ENCODE results near the gene NUMB. TPM values are rescaled to one million over a fixed set of nuclear protein-coding genes. Genes with fewer than 3 reads are reported as not detected.

NUMB gene
- total RNA-seq, 1 experiment from 2014 or later: 42.0 TPM

DNA sequence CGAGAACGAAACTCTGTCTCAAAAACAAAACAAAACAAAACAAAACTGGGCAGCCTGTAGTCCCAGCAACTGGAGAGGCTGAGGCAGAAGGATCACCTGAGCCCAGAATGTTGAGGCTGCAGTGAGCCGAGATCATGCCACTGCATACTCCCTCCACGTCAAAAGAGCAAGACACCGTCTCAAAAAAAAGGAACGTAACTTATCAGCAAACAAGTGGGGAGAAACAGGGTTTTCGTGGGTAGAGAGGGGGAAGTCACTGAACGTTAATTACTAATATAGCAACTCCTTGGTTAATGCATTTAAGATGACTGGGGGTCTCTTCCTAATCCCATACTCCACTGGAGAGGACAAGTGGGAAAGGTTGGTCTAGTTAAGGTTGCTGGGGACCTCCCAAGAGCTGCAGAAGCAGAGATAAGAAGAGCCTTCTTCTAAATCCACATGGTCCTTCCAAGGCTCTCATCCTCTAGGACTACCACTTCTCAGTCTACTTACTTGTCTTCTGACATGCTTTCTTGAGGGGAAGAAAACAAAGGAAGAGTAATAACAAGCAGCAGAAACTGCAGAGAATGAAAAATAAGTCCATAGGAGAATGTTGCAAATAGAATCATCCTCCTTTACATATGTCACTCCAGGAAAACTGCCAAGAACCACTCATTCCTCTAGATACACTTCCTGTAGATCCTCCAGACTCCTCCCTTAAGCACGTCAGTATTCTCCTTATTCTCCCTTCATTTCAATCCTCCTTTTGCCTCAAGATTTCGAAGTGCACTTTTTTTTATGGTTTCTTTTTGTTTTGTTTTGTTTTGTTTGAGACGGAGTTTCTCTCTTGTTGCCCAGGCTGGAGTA, 5.8 kb downstream of the NUMB start:
- Mint-ChIP-seq H3K27ac (peak overlapping the region; percentile 26; the same call in 1 of the 2 replicates), H3K4me1 (peaks cover 16% of the 10 kb centered on the region), H3K36me3 (no peaks in the 10 kb centered on the region), H3K4me3 (no peak overlapping the region), H3K27me3 (ENCODE audit: low read depth) (no peaks in the 10 kb centered on the region), H3K9me3 (no peaks in the 10 kb centered on the region)
- ATAC-seq: no peak
- CTCF ChIA-PET: no interaction called here
- POLR2A ChIA-PET: interaction anchor here (0.6 kb wide), 1 partner anchor 464 kb away, joined by 6 read pairs; no protein-coding TSS in a partner anchor
- no peak for DNase-seq (ENCODE audit: low spot score)
- TF ChIP-seq ETV6 (CRISPR knock-in tag; IDR thresholded peaks at IDR 0.05) (no peak), NR2C2 (CRISPR knock-in tag; IDR thresholded peaks at IDR 0.05) (no peak), SMAD3 (CRISPR knock-in tag; IDR thresholded peaks at IDR 0.05; ENCODE audit: borderline replicate concordance) (no peak), CREB1 (CRISPR knock-in tag; IDR thresholded peaks at IDR 0.05) (no peak)
- TF ChIP-seq, protein P1, sequence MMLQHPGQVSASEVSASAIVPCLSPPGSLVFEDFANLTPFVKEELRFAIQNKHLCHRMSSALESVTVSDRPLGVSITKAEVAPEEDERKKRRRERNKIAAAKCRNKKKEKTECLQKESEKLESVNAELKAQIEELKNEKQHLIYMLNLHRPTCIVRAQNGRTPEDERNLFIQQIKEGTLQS (CRISPR knock-in tag; conservative IDR thresholded peaks at IDR 0.05): no peak

DNA sequence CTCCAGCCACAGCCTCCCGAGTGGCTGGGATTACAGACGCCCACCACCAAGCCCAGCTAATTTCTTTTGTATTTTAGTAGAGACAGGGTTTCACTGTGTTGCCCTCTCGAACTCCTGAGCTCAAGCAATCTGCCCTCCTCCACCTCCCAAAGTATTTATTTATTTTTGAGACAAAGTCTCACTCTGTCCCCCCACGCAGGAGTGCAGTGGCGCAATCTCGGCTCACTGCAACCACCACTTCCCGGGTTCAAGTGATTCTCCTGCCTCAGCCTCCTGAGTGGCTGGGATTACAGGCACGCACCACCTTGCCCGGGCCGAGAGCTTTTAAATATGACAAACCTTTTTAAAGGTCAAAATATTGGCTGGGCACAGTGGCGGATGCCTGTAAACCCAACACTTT, 14.6 kb downstream of the NUMB start:
- no peaks in the 10 kb centered on the region for H3K36me3 Mint-ChIP-seq
- ChIA-PET CTCF (interaction anchor here (1.2 kb wide), 1 partner anchor 148 kb away, joined by 4 read pairs; no protein-coding TSS in a partner anchor), POLR2A (no interaction called here)
- TF ChIP-seq NR3C1 (CRISPR knock-in tag; conservative IDR thresholded peaks at IDR 0.05; ENCODE audit: low read depth) (no peak), ATF1 (CRISPR knock-in tag; IDR thresholded peaks at IDR 0.05) (no peak)
- TF ChIP-seq, protein P2, sequence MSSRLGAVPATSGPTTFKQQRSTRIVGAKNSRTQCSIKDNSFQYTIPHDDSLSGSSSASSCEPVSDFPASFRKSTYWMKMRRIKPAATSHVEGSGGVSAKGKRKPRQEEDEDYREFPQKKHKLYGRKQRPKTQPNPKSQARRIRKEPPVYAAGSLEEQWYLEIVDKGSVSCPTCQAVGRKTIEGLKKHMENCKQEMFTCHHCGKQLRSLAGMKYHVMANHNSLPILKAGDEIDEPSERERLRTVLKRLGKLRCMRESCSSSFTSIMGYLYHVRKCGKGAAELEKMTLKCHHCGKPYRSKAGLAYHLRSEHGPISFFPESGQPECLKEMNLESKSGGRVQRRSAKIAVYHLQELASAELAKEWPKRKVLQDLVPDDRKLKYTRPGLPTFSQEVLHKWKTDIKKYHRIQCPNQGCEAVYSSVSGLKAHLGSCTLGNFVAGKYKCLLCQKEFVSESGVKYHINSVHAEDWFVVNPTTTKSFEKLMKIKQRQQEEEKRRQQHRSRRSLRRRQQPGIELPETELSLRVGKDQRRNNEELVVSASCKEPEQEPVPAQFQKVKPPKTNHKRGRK (CRISPR knock-in tag; IDR thresholded peaks at IDR 0.05; ENCODE audit: borderline replicate concordance): no peak
- no peak overlapping the region for H3K27ac Mint-ChIP-seq
- ATAC-seq (no peak), DNase-seq (ENCODE audit: low spot score) (no peak)
- H3K4me3 Mint-ChIP-seq: no peak overlapping the region
- no peaks in the 10 kb centered on the region for H3K4me1 Mint-ChIP-seq
- H3K9me3 Mint-ChIP-seq: no peaks in the 10 kb centered on the region
- H3K27me3 Mint-ChIP-seq (ENCODE audit: low read depth): no peaks in the 10 kb centered on the region

DNA sequence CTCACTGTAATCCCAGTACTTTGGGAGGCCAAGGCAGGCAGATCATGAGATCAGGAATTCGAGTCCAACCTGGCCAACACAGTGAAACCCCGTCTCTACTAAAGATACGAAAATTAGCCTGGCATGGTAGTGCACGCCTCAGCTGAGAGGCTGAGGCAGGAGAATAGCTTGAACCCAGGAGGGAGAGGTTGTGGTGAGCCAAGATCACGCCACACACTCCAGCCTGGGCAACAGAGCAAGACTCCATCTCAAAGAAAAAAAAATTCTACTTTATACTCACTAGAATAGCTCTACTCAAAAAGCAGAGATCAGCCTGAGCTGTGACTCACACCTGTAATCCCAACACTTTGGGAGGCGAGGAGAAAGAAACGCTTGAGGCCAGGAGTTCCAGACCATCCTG, 17.1 kb downstream of the NUMB start:
- DNase-seq (ENCODE audit: low spot score) (no peak), ATAC-seq (no peak)
- CTCF ChIA-PET: interaction anchor here (0.8 to 1.3 kb wide), 4 partner anchors 17 to 209 kb away, joined by 3 to 6 read pairs (median 4); partner anchors contain the start of gene NUMB
- no peak overlapping the region for H3K27ac Mint-ChIP-seq
- no peak overlapping the region for H3K4me3 Mint-ChIP-seq
- no peaks in the 10 kb centered on the region for H3K36me3 Mint-ChIP-seq
- peak; percentile 75; the same call in 1 of the 2 replicates for TF ChIP-seq ZNF121 (CRISPR knock-in tag; IDR thresholded peaks at IDR 0.05)
- TF ChIP-seq FOXP1 (CRISPR knock-in tag; IDR thresholded peaks at IDR 0.05; ENCODE audit: borderline replicate concordance): no peak
- H3K27me3 Mint-ChIP-seq (ENCODE audit: low read depth): no peaks in the 10 kb centered on the region
- POLR2A ChIA-PET: interaction anchor here (0.6 kb wide), 1 partner anchor 46 kb away, joined by 4 read pairs; no protein-coding TSS in a partner anchor
- H3K9me3 Mint-ChIP-seq: no peaks in the 10 kb centered on the region
- no peaks in the 10 kb centered on the region for H3K4me1 Mint-ChIP-seq

DNA sequence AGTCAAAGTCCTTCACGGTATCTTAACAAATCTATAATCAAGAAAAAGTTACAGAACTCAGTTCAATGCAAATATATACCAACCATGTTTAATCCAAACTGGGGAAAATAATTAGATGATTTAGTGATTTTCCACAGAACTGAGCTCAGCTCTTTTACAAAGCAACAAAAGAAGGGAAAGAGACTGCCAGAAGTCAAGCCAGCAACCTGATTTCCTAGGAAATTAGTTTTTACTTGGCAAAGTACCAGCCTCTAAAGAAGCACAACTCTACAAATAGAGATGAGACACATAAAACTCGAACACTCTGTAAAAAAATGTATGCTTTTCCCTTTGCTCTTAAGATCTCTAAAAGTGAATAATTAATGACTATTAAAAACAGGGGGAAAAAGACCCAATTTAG, 19.4 kb downstream of the NUMB start:
- H3K36me3 Mint-ChIP-seq: no peaks in the 10 kb centered on the region
- no peak for ATAC-seq

DNA sequence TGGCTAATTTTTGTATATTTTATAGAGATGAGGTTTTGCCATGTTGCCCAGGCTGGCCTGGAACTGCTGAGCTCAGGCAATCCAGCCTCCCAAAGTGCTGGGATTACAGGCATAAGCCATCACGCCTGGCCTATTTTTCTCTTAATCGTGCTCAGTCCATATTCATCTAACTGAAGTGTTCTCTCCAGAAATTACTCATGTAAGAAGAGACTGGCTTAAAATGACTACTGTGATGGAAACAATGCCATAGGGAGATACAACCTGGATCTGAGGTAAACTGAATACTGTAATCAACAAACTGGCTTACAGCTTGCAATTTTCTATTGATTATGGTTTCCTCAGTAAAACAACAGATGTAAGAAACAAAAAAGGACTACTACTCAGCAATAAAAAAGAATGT, 21.1 kb downstream of the NUMB start:
- DNase-seq (ENCODE audit: low spot score) (no peak), ATAC-seq (no peak)
- Mint-ChIP-seq H3K4me1 (no peaks in the 10 kb centered on the region), H3K4me3 (no peak overlapping the region), H3K27me3 (ENCODE audit: low read depth) (no peaks in the 10 kb centered on the region), H3K27ac (no peak overlapping the region), H3K9me3 (no peaks in the 10 kb centered on the region), H3K36me3 (no peaks in the 10 kb centered on the region)
- POLR2A ChIA-PET: no interaction called here
- TF ChIP-seq ESRRA (CRISPR knock-in tag; IDR thresholded peaks at IDR 0.05; ENCODE audit: borderline replicate concordance) (no peak), RELA (CRISPR knock-in tag; IDR thresholded peaks at IDR 0.05; ENCODE audit: borderline replicate concordance) (no peak), ATF1 (CRISPR knock-in tag; IDR thresholded peaks at IDR 0.05) (no peak), FOXJ3 (CRISPR knock-in tag; IDR thresholded peaks at IDR 0.05; ENCODE audit: borderline replicate concordance) (no peak)
- TF ChIP-seq, protein P3, sequence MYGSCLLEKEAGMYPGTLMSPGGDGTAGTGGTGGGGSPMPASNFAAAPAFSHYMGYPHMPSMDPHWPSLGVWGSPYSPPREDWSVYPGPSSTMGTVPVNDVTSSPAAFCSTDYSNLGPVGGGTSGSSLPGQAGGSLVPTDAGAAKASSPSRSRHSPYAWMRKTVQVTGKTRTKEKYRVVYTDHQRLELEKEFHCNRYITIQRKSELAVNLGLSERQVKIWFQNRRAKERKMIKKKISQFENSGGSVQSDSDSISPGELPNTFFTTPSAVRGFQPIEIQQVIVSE (CRISPR knock-in tag; IDR thresholded peaks at IDR 0.05; ENCODE audit: borderline replicate concordance): no peak
- TF ChIP-seq, protein P4, sequence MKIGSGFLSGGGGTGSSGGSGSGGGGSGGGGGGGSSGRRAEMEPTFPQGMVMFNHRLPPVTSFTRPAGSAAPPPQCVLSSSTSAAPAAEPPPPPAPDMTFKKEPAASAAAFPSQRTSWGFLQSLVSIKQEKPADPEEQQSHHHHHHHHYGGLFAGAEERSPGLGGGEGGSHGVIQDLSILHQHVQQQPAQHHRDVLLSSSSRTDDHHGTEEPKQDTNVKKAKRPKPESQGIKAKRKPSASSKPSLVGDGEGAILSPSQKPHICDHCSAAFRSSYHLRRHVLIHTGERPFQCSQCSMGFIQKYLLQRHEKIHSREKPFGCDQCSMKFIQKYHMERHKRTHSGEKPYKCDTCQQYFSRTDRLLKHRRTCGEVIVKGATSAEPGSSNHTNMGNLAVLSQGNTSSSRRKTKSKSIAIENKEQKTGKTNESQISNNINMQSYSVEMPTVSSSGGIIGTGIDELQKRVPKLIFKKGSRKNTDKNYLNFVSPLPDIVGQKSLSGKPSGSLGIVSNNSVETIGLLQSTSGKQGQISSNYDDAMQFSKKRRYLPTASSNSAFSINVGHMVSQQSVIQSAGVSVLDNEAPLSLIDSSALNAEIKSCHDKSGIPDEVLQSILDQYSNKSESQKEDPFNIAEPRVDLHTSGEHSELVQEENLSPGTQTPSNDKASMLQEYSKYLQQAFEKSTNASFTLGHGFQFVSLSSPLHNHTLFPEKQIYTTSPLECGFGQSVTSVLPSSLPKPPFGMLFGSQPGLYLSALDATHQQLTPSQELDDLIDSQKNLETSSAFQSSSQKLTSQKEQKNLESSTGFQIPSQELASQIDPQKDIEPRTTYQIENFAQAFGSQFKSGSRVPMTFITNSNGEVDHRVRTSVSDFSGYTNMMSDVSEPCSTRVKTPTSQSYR (CRISPR knock-in tag; IDR thresholded peaks at IDR 0.05): no peak
- CTCF ChIA-PET: no interaction called here

More for the DNA sequence above, 19.4 kb downstream of the NUMB start:
- CTCF ChIA-PET: no interaction called here
- no peak for DNase-seq (ENCODE audit: low spot score)
- POLR2A ChIA-PET: no interaction called here
- Mint-ChIP-seq H3K4me3 (no peak overlapping the region), H3K4me1 (no peaks in the 10 kb centered on the region), H3K27ac (no peak overlapping the region), H3K27me3 (ENCODE audit: low read depth) (no peaks in the 10 kb centered on the region), H3K9me3 (no peaks in the 10 kb centered on the region)
- no peak for TF ChIP-seq RORB (CRISPR knock-in tag; IDR thresholded peaks at IDR 0.05)
- TF ChIP-seq FOXP1 (CRISPR knock-in tag; IDR thresholded peaks at IDR 0.05; ENCODE audit: borderline replicate concordance): no peak
- TF ChIP-seq SOX15 (CRISPR knock-in tag; IDR thresholded peaks at IDR 0.05): no peak
- no peak for TF ChIP-seq ZNF317 (CRISPR knock-in tag; IDR thresholded peaks at IDR 0.05; ENCODE audit: borderline replicate concordance, low read depth)

All from WTC11 (cell line).